ENCODE data around the gene SEC14L5. TPM values are rescaled to one million over a fixed set of nuclear protein-coding genes. Genes with fewer than 3 reads are reported as not detected.

Gene SEC14L5
- total RNA-seq, 1 donor from 2014 or later: 31.4 TPM

GRCh38 chr16:4979736-4980660, 21.9 kb downstream of the SEC14L5 start:
- ATAC-seq (no peak), DNase-seq (no peak)
- intact Hi-C loops (cut with micrococcal nuclease): no loop called here

DNA sequence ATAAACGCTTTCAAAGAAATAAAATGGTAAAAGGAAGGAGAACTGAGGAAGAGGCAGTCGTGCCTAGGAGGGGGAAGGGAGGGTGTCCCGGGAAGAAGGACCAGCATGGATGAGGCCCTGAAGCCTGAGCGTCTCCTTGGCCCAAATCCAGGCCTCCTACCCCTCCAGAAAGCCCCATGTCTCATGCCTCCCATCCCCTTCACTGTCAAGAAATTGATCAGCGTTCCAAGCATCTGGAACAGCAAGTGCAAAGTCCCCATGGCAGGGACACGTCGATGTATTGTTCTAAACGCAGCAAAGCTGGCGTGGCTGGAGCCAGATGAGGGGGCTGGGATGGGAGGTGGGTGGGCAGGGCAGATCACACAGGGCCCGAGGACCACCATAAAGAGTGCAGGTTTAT, 22.6 kb downstream of the SEC14L5 start:
- ATAC-seq (no peak), DNase-seq (no peak)
- intact Hi-C loops (cut with micrococcal nuclease): no loop called here

DNA sequence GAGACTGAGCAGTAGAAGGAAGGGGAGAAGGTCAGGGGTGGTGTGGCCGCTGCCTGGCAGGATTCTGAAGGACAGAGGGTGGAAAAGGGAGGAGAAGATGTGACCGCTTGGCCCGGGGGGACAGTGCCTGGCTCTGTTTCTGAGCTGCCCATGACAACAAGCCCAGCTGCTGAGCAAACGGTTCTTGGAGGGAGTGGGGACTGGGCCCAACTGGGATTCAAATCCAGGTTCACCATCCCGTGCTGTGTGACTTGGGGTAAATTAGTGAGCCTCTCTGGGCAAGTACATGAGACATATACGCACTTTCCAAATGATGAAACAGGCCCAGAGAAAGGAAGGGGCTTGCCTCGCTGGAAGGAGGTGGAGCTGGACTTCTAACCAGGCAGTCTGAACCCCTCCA, 23.3 kb downstream of the SEC14L5 start:
- intact Hi-C loops (cut with micrococcal nuclease): no loop called here
- DNase-seq: no peak
- ATAC-seq: no peak

DNA sequence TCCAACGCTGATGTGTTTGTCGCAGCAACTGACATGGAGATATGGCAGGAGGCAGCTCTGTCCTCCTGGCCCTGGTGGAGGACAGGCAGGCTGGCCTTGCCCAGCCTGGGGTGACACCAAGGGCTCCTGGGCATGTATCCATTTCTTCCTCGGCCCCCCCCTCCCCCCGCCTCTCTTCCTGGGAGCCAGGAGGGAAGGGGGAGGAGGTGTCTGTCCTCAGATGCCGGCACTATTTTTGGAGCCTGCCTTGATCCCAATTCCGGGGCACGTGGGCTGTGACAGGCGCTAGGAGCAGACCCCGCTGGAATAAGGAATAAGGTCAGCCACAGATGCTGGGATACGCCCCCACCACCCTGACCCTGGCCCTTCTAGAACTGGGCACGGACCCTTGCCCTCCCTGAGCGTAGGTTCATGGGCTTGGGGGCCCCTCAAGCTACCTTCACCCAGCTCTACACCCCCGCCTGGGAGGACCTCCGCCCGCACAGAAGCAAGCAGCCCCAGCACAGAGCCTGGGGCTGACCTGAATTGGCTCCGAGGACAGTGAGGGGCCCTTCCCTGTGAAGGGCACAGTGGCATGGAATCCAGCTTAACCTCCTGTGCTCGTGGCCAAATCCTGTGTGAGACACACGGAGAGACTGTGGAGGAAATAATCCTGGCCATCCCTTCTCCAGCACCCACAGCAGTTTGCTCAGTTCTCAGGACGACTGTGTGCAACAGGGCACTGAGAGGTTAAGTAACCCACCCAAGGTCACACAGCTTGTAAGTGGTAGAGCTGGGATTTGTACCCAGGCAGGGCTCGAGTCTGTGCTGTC, 24.1 kb downstream of the SEC14L5 start:
- intact Hi-C loops (cut with micrococcal nuclease): no loop called here
- ATAC-seq (peak; percentile 98), DNase-seq (peak; percentile 80)

- intact Hi-C loops (cut with micrococcal nuclease): no loop called here
- DNase-seq: no peak
- no peak for ATAC-seq
Observed at GRCh38 chr16:4984174-4984990, 26.3 kb downstream of the SEC14L5 start.

DNA sequence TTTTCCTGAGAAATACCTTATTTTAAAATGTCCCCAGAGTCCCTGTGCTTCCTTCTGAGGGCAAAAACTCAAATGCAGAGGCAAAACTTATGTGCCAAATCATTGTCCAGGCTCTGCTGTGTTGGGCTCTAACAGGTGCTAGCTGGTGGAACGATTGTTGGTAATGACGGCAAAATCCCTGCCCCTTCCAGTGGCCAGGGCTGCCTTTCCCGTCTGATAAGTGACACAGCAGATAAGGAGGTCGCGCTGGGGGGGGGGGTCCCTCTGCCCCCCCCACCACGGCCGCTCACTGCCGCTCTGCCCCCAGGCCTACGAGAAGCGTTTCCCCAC, 29.1 kb downstream of the SEC14L5 start:
- DNase-seq (no peak), ATAC-seq (no peak)
- intact Hi-C loops (cut with micrococcal nuclease): no loop called here

GRCh38 chr16:4987580-4988374, 29.6 kb downstream of the SEC14L5 start:
- intact Hi-C loops (cut with micrococcal nuclease): no loop called here
- ATAC-seq: peak; percentile 25

GRCh38 chr16:4988647-4989046, 30.5 kb downstream of the SEC14L5 start:
- DNase-seq: no peak
- ATAC-seq: no peak
- intact Hi-C loops (cut with micrococcal nuclease): no loop called here

More at GRCh38 chr16:4987580-4988374, 29.6 kb downstream of the SEC14L5 start:
- no peak for DNase-seq

- ATAC-seq (no peak), DNase-seq (no peak)
- intact Hi-C loops (cut with micrococcal nuclease): no loop called here
Observed at GRCh38 chr16:4989391-4990006, 31.4 kb downstream of the SEC14L5 start.

GRCh38 chr16:4990415-4990814, 32.3 kb downstream of the SEC14L5 start:
- intact Hi-C loops (cut with micrococcal nuclease): no loop called here
- ATAC-seq (no peak), DNase-seq (no peak)

DNA sequence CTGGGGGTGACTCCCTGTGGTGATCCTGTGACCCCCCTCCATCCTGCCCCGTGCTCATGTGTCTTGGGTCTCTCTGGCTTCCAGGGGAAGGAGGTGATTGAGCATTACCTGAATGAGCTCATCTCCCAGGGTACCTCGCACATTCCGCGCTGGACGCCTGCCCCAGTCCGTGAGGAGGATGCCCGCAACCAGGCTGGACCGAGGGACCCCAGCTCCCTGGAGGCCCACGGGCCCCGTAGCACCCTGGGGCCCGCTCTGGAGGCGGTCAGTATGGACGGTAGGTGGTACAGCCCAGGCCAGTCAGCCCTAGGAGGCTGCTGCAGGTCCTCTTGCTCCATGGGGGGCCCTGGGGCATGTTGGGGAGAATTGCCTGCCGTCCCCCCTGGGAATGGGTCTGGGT, 33.6 kb downstream of the SEC14L5 start:
- intact Hi-C loops (cut with micrococcal nuclease): no loop called here
- ATAC-seq: no peak

GRCh38 chr16:4994719-4995434, 36.7 kb downstream of the SEC14L5 start:
- no peak for DNase-seq
- ATAC-seq: no peak
- intact Hi-C loops (cut with micrococcal nuclease): no loop called here

More for the DNA sequence above, 33.6 kb downstream of the SEC14L5 start:
- no peak for DNase-seq

DNA sequence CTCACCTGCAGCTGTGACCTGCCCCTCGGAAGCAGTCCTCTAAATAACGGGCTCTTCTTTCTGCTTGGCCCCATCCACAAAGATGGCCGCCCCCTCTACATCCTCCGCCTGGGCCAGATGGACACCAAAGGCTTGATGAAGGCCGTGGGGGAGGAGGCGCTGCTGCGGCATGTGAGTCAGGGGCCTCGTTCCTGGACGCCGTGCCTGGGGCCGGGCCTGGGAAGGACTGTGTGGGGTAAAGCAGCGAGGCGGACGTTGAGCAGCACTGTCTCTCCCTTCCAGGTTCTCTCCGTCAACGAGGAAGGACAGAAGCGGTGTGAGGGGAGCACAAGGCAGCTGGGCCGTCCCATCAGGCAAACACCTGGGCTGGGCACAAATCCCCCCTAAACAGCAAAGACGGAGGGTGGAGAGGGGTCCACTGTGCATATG, 42.5 kb downstream of the SEC14L5 start:
- no peak for DNase-seq
- ATAC-seq: no peak
- intact Hi-C loops (cut with micrococcal nuclease): no loop called here

DNA sequence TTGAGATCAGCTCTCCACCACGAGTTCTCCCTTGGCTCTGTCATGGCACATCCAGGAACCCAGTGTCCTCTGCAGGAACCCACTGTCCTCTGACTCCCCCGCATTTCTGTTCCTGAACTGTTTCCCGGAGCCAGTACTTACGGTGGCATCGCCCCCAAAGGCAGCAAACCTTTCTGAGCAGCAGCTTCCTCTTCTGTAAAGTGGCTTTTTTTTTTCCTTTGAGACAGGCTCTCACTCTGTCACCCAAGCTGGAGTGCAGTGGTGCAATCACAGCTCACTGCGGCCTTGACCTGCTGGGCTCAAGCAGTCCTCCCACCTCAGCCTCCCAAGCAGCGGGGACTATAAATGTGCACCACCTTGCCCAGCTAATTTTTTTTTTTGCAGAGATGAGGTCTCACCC, 43.4 kb downstream of the SEC14L5 start:
- DNase-seq (no peak), ATAC-seq (no peak)
- intact Hi-C loops (cut with micrococcal nuclease): no loop called here

DNA sequence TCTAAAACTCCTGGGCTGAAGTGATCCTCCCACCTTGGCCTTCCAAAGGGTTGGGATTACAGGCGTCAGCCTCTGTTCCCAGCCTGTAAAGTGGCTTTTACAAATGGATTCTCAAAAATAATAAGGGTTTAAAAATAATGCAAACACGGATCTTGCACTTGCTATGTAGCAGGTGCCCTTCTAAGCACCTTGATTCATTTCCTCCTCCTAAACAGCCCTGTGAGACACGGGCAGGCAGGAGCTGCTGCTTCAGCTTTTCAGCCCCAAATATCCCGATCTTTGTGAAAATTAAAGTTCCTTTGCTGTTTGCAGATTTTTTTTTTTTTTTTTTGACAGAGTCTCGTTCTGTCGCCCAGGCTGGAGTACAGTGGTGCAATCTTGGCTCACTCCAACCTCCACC, 43.9 kb downstream of the SEC14L5 start:
- DNase-seq: no peak
- intact Hi-C loops (cut with micrococcal nuclease): no loop called here
- ATAC-seq: no peak

DNA sequence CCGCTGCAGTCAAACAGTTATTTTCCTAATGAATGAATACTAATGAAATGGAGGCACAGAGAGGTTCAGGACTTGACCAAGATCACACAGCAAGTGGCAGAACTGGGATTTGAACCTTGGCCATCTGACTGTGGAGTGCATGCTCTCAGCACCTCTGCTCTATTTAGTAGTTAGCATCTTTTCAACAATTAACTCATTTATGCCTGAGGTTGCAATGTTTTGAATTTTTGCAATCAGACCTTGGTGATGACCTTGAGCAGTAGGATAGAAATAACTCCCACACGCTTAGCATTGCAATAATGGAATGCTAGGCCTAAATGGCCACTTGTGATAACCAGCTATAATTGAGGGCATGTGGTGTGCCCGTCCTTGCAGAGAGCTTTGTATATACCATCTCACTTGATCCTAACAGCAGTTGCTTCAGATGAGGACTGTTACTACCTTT, 44.6 kb downstream of the SEC14L5 start:
- intact Hi-C loops (cut with micrococcal nuclease): no loop called here
- DNase-seq (no peak), ATAC-seq (peak; percentile 84)

DNA sequence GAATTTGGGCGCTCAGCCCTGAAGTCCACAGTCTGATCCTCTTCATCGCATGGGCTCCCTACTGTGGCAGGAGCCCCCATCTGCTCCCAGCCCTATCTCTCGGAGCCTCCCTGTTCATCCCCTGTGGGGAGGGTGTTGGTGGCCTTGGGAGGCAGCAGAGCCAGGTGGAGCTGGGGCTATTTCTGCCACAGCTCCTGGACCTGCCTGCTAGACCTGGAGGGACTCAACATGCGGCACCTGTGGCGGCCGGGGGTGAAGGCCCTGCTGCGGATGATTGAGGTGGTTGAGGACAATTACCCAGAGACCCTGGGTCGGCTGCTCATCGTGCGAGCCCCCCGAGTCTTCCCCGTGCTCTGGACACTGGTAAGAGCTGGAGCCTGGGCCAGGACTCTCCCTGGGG, 45.1 kb downstream of the SEC14L5 start:
- ATAC-seq (peak; percentile 62), DNase-seq (no peak)
- intact Hi-C loops (cut with micrococcal nuclease): no loop called here

DNA sequence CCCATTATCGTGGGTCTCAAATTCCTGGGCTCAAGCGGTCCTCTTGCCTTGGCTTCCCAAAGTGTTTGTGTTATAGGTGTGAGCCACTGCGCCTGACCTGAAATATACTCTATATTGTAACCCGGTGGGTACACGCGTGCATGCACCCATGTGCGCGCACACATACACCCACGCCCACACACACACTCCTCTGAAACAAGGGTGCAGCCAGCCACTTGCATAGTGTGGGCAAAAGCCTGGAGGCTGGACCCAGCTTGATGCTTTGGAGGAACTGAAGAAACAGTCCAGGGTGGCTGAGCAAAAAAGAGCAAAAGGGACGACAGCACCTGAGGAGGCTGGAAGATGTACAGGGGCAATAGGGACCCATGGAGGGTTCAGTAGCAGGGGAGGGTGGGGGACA, 45.7 kb downstream of the SEC14L5 start:
- ATAC-seq (peak; percentile 52), DNase-seq (no peak)
- intact Hi-C loops (cut with micrococcal nuclease): no loop called here
